ENCODE results near the gene CEMP1.

Gene CEMP1

DNA sequence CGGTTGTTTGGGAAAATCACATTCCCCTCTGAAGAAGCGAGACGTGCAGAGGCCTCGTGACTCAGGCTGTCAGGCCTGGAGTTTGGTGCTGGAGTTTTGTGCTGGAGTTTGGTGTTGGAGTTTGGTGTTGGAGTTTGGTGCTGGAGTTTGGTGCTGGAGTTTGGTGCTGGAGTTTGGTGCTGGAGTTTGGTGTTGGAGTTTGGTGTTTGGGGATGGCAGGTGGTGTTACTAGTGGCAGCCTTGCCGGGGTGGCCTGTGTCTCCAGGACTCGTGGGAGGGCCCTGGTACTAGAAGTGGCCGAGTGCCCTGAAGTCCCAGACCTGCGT is 43.7 kb downstream of the CEMP1 start:
- in situ Hi-C loops (cut with MboI; ENCODE audit: low sequenced_read_pairs): no loop called here

DNA sequence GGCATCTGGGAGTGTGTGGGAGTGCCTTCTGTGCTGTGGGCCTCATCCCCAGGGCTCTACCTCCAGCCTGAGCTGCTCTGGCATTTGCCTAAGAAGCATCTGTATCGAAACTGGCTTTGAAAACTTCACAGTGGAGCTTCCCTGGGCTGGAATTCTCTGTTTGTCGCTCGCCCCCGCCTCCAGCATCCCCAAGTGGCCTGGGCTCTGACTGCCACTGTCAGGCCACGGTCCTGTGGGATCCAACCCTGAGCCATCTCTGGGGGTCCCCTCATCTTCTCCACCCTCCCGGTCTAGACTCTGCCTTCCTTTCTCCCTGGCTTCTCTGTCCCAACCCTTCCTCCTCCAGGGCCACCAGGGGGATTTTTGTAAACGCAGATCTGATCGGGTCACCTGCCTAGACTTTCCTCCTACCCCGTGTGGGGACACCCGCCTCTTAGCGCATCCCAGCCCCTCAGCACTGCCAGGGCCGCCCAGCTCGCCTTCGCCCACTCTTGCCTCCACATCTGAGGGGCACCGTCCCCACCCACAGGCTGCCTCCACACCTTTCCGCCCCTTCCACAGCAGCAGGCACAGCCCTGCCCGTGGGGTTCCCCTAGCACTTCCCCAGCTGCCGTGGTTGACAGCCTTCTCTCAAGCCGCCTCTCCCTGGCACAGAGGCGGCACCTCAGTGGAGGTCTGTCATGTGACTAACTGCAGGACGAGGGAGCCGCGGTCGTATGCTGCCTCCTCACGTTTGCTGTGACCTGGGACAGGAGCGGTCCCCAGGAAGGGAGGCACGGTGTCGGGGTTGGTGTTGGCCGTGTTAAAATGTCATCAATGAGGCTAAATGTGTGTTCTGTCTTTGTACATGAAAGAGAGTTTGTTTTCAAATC is 44.3 kb downstream of the CEMP1 start:
- in situ Hi-C loops (cut with MboI; ENCODE audit: low sequenced_read_pairs): no loop called here

DNA sequence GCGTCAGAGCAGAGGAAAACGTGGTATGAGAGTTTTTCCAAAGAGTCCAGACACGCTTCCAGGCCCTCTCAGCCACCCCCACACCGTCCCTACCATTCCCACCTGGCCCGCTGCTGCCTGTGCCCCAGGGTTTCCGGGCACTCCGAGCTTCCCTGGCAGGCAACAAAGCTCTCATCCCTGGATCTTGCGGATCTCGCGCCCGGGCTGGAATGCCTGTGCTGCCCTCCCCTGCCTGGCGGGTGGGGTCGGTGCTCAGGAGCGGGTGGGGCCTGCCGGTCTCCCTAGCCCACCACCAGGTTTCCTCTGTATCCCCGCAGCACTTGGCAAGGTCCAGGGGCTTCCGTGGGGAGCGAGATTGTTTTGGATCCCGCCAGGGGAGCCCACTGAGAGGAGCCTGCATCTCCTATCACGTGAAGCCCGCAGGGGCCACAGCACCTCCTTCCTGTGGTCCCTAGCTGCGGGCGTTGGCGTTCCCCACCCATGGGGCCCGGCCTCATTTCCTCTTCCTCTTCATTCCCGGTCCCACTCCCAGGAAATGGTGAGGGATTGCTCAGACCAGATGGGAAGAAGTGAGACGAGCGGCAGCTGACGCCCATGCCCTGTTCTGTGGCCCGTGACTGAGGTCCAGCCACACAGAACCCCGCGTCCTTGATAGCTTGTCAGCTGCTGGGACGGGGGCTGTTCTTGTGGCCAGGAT is 45.2 kb downstream of the CEMP1 start:
- in situ Hi-C loops (cut with MboI; ENCODE audit: low sequenced_read_pairs): no loop called here

DNA sequence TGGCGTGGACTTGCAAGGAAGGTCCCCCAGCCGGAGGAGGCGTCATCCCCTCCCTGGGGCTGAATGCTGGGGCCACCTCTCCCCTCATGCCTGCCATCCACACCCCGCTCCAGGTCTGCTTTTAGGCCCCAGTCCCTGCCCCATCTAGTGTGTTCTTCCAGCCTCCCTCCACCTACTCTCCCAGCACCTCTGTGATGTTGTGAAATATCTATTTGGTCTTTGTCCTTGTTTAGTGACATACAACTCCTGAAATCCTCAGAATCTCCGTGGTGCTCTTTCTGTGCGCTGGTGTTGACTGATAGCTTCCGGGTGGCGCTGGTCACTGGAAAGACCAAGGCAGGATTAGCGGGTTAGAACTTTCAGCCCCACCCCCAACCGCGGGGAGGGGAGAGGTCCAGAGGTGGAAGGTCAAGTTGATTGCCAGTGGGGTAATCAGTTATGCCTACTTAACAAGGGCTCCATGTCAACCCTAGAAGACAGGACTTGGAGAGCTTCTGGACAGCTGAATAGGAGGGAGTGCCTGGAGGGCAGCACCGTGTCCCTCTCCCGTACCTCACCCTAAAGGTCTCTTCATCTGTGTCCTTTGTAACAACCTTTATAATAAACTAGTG is 46.2 kb downstream of the CEMP1 start:
- in situ Hi-C loops (cut with MboI; ENCODE audit: low sequenced_read_pairs): no loop called here

DNA sequence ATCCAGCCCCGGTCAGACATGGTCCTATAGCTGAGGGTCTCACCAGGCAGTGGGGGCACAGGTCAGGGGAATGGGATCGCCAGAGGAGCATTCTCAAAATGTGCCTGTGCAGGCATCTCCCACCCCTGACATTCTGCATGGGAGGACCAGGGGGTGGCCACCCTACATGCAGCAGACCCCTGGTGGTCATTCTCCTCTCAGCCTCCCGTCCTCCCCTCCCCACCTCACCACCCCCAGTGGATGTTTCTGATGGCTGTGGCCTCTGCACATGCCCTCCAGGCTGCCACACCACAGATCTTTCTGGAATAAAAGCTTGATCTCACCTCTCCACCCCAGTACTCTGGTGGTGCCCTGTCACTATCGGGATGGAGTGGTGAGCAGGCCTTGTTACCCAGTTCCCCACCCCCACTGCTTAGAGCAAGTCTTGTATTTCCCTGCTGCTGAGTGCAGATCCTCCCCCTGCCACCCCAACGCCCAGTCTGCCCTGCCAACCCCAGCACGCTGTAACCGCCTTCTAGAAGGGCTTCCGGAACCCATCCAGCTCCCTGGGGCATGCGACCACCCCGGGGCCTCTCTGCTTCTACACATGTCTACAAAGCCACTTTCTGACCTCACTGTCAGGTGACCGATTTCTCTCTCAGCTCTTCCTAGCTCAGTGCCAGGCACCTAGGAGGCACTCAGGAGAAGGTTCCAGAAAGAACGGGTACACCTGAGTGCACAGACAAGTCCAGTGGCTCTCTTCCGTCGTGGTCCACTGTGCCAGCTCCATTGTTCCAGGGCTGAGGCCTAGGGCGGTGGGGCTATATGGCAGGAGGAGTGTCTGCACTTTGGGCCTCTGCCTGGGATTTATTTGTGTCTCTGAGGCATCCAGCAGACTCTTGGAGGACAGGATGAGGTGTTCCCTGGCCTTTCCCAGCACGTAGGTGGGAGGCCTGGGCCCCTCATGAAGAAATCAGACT is 47.0 kb downstream of the CEMP1 start:
- in situ Hi-C loops (cut with MboI; ENCODE audit: low sequenced_read_pairs): no loop called here

DNA sequence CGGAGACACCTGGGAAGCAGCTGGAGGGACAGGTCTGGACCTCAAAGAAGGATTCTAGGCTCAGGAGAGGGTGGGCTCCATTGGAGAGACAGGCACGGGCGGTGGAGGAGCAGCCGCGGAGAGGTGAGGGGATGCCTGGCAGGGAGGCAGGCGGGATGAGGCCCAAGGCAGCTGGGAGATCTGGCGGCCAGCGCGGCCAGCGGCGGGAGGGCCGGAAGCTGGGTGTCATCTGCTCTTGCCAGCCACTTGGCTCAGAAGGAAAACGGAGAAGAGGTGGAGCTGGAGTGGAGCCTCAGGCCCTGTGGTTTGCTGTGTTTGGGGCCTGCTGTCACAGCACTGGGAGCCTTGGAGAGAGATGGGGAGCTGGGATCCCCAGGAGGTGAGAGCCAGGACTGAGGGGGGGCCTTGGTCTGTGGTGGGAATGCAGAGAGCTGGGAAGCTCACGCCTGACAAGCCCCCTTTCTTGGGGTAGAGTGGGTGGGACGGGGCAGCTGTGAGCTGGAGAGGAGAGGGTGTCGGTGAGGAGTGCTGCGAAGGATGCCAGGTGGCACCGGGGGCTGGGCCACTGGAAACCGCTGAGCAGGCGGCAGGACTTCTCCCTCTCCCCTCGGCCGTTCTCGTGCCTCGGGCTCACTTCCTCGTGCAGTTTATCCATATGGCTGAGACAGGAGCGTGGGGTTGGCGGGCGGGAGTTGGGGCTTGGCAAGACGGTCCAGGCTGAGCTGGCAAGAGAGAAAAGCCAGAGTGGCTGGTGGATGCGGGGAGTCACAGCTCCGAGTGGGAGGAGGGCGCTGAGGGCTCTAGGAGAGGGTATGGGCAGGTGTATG is 48.3 kb downstream of the CEMP1 start:
- in situ Hi-C loops (cut with MboI; ENCODE audit: low sequenced_read_pairs): no loop called here

DNA sequence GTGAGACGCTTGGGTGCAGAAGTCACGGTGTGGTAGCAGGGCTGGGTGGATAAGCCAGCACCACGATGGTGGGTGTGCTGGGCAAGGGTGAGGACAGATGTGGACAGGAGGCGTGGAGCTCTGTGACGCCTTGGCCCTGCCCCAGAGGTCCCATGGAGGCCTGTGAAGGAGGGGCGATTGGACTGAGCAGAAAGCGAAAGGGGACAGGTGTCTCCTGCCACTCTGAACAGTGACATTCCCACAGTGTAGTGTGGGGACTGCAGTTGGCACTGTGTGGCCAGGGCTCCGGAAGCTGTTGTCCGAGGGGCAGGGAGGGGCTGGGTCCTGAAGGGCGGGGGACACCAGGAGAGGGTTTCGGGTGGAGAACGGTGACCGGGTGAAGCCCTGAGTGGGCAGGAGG is 49.0 kb downstream of the CEMP1 start:
- in situ Hi-C loops (cut with MboI; ENCODE audit: low sequenced_read_pairs): no loop called here

DNA sequence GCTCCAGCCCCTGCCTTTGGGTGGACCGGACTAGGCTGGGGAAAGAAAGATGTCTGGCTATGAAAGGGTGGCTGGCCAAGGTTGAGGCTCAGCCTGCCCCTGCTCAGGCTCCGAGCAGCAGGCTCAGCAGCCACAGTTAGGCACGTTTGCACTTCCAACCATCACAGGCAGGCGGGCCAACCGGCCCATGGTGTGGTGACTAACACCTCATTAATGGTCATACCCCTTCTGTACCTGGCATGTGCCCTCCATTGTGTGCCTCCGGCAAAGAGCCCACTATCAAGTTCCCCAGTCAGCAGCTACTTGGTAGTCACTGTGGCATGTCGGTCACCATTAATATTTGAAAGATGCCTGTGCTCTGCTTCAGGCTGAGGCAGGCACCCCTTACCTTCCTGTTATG is 49.5 kb downstream of the CEMP1 start:
- in situ Hi-C loops (cut with MboI; ENCODE audit: low sequenced_read_pairs): no loop called here

DNA sequence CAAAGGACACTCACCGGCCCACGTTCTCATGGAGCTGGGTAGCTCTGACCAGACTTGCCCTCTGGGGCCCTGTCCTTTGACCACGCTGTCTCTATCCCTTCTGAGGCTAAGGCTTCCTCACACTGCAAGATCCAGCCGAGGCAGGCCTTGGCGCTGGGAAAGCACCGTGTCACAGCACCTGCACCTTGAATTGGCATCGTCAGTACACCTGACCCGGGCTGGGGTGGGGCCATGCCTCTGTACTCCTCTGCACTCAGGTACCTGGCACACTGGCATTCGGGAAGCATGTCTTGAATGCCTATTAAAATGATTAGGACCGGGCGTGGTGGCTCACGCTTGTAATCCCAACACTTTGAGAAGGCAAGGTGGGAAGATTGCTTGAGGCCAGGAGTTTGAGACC is 50.3 kb downstream of the CEMP1 start:
- in situ Hi-C loops (cut with MboI; ENCODE audit: low sequenced_read_pairs): no loop called here
